Mucosa of descending colon (tissue), 3 donors: ENCODE data around the gene EVI5L. TPM values are rescaled to one million over a fixed set of nuclear protein-coding genes. Genes with fewer than 3 reads are reported as not detected.
"Not testable (repeated sequence)": the region's sequence is repeated elsewhere in the genome, so short reads cannot be mapped to it uniquely, and the experiment has no call there.

Experiments used
- ATAC-seq: fragments of 200-7000 bp; cut with Tn5 transposase; one replicate; pipeline ENCODE4 v1.9.1; 2020; ENCODE audit warnings: mild to moderate bottlenecking, moderate library complexity
- DNase-seq, 3 donors: peaks; one replicate each; pipeline ENCODE4 v3.0.0-alpha.2; 2020
- H3K36me3 ChIP-seq: fragments of 200-600 bp; one replicate; pipeline ENCODE4 v1.8.0; 2021; ENCODE audit warnings: low read depth, mild to moderate bottlenecking
- H3K4me1 ChIP-seq: fragments of 200-600 bp; one replicate; pipeline ENCODE4 v1.8.0; 2021; ENCODE audit warnings: low read depth, mild to moderate bottlenecking
- H3K4me3 ChIP-seq: fragments of 200-600 bp; one replicate; pipeline ENCODE4 v1.8.0; 2021; ENCODE audit warnings: mild to moderate bottlenecking
- H3K9me3 ChIP-seq: fragments of 200-600 bp; one replicate; pipeline ENCODE4 v1.8.0; 2021; ENCODE audit warnings: mild to moderate bottlenecking
- CTCF ChIP-seq: fragments of 200-600 bp; IDR thresholded peaks from one replicate; pipeline ENCODE4 v1.8.0; 2022; ENCODE audit warnings: antibody characterized with exemption, mild to moderate bottlenecking
- intact Hi-C, 2 donors: fragments of 100-400 bp; cut with DNase I in 1 of 2; cut with micrococcal nuclease in 1 of 2; formaldehyde crosslinking; loops; one replicate each; pipeline versions ENCODE4 v1.11.0 to v1.11.1; 2022; cut with DNase I, micrococcal nuclease
- total RNA-seq, 3 donors: library from RNA; stranded (reverse); fragmentation: NEBNext Ultra II Directional in 2 of 3; extraction: Animal tissue kit (Norgen Biotek cat#: 25700) in 2 of 3; gene quantifications; one replicate each; pipeline versions ENCODE4 v1.2.1 to v1.2.4, GENCODE V29; 2021 to 2023
- donor health status: DM: no; HTN: no; CAD: no; lungs with moderate emphysema.
- donor health status: DM: no; HTN: no; CAD: no.
- donor health status: DM: no; HTN: yes; CAD: no.

The EVI5L gene
- total RNA-seq, 3 donors from 2014 or later, result 8.3 to 17.6 (median 11.4) TPM

GRCh38 chr19:7887408-7888144 lies 57.6 kb downstream of the EVI5L start:
- intact Hi-C loops, result no loop called here
- ATAC-seq, result no peak
- H3K4me3 ChIP-seq, result no peak overlapping the region

GRCh38 chr19:7888145-7888825 lies 58.3 kb downstream of the EVI5L start, which contains the start of gene LRRC8E:
Gene LRRC8E (plus strand): TSS chr19:7888510. CDS start chr19:7895604, 7,094 bp downstream.
- no peaks in the 10 kb centered on the region for H3K9me3 ChIP-seq
- H3K36me3 ChIP-seq, result no peaks in the 10 kb centered on the region
- intact Hi-C loops, result no loop called here
- peaks cover 3% of the 10 kb centered on the region for H3K4me1 ChIP-seq
- H3K4me3 ChIP-seq, result no peak within 1 kb of the TSS
- DNase-seq (peak; percentile 70 to 82 (median 70)), ATAC-seq (peak; percentile 98)
- TF ChIP-seq CTCF, result no peak

More at GRCh38 chr19:7887408-7888144, 57.6 kb downstream of the EVI5L start:
- no peaks in the 10 kb centered on the region for H3K9me3 ChIP-seq
- peaks cover 3% of the 10 kb centered on the region for H3K4me1 ChIP-seq
- TF ChIP-seq CTCF, result no peak
- no peaks in the 10 kb centered on the region for H3K36me3 ChIP-seq
- DNase-seq, result no peak

GRCh38 chr19:7888826-7889217 lies 58.8 kb downstream of the EVI5L start:
- TF ChIP-seq CTCF, result no peak
- DNase-seq (no peak), ATAC-seq (no peak)
- Histone ChIP-seq H3K4me1 (peaks cover 3% of the 10 kb centered on the region), H3K36me3 (no peaks in the 10 kb centered on the region), H3K4me3 (no peak overlapping the region), H3K9me3 (no peaks in the 10 kb centered on the region)
- intact Hi-C loops, result no loop called here

GRCh38 chr19:7893362-7894101 lies 63.5 kb downstream of the EVI5L start:
- H3K4me1 ChIP-seq, ATAC-seq, H3K4me3 ChIP-seq, H3K36me3 ChIP-seq, H3K9me3 ChIP-seq, intact Hi-C loops, DNase-seq: not testable (repeated sequence)

- ATAC-seq (peak; percentile 89), DNase-seq (peak in 2 of 3 donors; percentile 64 to 66)
- H3K36me3 ChIP-seq, result no peaks in the 10 kb centered on the region
- H3K9me3 ChIP-seq, result no peaks in the 10 kb centered on the region
- H3K4me3 ChIP-seq, result no peak overlapping the region
- H3K4me1 ChIP-seq, result no peaks in the 10 kb centered on the region
- TF ChIP-seq CTCF, result no peak
- intact Hi-C loops, result no loop called here
Measured at GRCh38 chr19:7894612-7895309, 64.7 kb downstream of the EVI5L start.
